BLaER1 treated with 17β-estradiol and CSF1 and Interleukin-3, amounts not matched to agents 10 nM and 100 nM (cell line): ENCODE results near the gene CBR1.
A peak's percentile ranks its signal among the peaks of the same experiment; 100 is the strongest.

ENCODE experiments used
- H3K27ac ChIP-seq, 11 experiments: shearing (Covaris generic); formaldehyde crosslinking; 2 replicates each; pipeline ENCODE4 v1.8.1; 2022
- H3K27me3 ChIP-seq, 11 experiments: shearing (Covaris generic); formaldehyde crosslinking; 2 replicates each; pipeline ENCODE4 v1.8.1; 2022
- H3K36me3 ChIP-seq, 11 experiments: shearing (Covaris generic); formaldehyde crosslinking; 2 replicates each; pipeline ENCODE4 v1.8.1; 2022
- H3K4me1 ChIP-seq, 10 experiments: shearing (Covaris generic); formaldehyde crosslinking; 2 replicates each; pipeline ENCODE4 v1.8.1; 2022
- H3K4me2 ChIP-seq, 11 experiments: shearing (Covaris generic); formaldehyde crosslinking; 2 replicates each; pipeline ENCODE4 v1.8.1; 2022
- H3K4me3 ChIP-seq, 10 experiments: shearing (Covaris generic); formaldehyde crosslinking; 2 replicates each; pipeline ENCODE4 v1.8.1; 2022
- H3K9ac ChIP-seq, 11 experiments: shearing (Covaris generic); formaldehyde crosslinking; 2 replicates each; pipeline ENCODE4 v1.8.1; 2022
- H3K9me3 ChIP-seq, 11 experiments: shearing (Covaris generic); formaldehyde crosslinking; replicated peaks in 1 of 11; 2 replicates each; pipeline ENCODE4 v1.8.1; 2022
- H4K20me1 ChIP-seq, 11 experiments: shearing (Covaris generic); formaldehyde crosslinking; 2 replicates each; pipeline ENCODE4 v1.8.1; 2022
- Cebpa-rat ChIP-seq, 11 experiments: shearing (Covaris generic); IDR thresholded peaks; 2 replicates each; pipeline ENCODE4 v1.8.1; 2022

The CBR1 gene

DNA sequence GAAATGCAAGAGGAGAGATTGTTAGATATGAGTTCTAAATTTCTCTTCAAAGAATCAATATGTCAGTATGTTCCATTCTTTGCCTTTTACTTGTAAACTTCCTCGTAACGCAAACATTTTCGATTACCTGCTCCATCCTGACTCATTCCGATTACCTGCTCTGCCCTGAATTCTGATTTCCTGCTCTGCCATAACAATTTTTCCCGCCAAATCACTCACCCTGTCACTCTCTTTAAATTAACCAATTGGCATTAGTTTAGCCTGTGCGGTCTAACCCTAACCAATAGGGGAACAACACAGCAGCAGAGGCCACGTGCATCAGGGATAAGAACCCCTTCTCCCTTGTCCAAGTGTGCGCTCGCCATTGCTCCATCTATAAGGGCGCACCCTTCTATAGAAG is 40.0 kb downstream of the CBR1 start:
- Histone ChIP-seq H3K4me3 (no peak overlapping the region), H3K9me3 (0 out of 22 replicates have a peak, but pooled peaks cover 0 to 3% (median 0%) of the 10 kb centered on the region in 11 experiments), H4K20me1 (no peaks in the 10 kb centered on the region), H3K27ac (no peak overlapping the region), H3K9ac (no peak overlapping the region), H3K4me2 (no peak overlapping the region), H3K4me1 (peaks cover 14 to 19% (median 17%) of the 10 kb centered on the region in 10 experiments), H3K36me3 (no peaks in the 10 kb centered on the region), H3K27me3 (no peaks in the 10 kb centered on the region; a peak in 1 of 22 replicates)
- TF ChIP-seq Cebpa-rat (IDR thresholded peaks at IDR 0.05): no peak

DNA sequence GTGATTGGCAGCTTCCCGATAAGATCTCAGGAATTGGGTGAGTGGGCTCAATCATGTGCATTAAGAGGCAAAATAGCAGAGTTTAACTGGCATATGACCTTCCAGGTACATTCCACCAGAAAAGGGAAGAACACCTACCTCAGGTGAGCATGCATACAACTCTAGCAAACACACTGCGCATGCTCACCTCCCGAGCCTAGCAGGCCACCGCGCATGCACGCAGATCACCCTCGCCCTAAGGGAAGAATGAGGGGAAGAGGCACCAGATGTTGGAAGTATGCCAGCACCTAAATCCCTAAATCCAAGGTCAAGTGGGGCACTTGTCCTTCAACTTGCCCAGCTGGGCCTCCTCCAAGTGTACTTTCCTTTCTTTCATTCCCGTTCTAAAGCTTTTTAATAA is 41.4 kb downstream of the CBR1 start:
- no peak overlapping the region for H3K27ac ChIP-seq
- H3K36me3 ChIP-seq: no peaks in the 10 kb centered on the region
- no peak for TF ChIP-seq Cebpa-rat (IDR thresholded peaks at IDR 0.05)
- 0 out of 22 replicates have a peak, but pooled peaks cover 0 to 3% (median 0%) of the 10 kb centered on the region in 11 experiments for H3K9me3 ChIP-seq
- peaks cover 14 to 27% (median 21%) of the 10 kb centered on the region in 10 experiments for H3K4me1 ChIP-seq
- no peak overlapping the region for H3K4me2 ChIP-seq
- no peaks in the 10 kb centered on the region for H4K20me1 ChIP-seq
- no peak overlapping the region for H3K9ac ChIP-seq
- H3K4me3 ChIP-seq: no peak overlapping the region
- no peaks in the 10 kb centered on the region for H3K27me3 ChIP-seq

DNA sequence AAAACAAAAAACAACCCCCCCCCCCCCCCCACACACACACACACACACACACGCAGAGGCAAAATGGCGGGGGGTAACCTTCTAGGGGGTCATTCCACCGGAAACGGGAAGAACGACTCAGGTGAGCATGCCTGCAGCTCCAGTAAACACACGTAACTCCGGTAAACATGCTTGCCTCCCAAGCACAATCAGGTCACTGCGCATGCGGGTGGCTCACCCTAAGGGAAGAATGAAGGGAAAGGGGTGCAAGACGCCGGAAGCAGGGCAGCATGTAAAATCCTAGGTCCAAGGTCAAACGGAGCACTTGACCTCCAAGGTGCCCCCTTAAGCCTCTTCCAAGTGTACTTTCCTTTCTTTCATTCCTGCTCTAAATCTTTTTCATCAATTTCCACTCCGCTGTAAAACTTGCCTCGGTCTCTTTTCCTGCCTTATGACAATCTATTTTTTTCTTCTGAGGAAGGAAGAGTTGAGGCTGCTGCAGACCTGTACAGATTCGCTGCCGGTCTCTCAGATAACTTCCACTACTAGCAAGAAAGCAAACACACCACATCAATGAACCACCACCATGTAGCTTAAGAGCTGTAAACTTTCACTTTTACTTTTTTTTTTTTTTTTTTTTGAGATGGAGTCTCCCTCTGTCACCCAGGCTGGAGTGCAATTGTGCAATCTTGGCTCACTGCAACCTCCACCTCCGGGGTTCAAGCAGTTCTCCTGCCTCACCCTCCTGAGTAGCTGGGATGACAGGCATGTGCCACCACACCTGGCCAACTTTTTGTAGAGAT is 44.0 kb downstream of the CBR1 start:
- Histone ChIP-seq H3K36me3 (no peaks in the 10 kb centered on the region), H3K4me2 (peak overlapping the region; percentile 46 to 72 (median 57)), H3K27me3 (no peaks in the 10 kb centered on the region), H3K4me1 (peaks cover 15 to 27% (median 21%) of the 10 kb centered on the region in 10 experiments), H3K9ac (0 out of 22 replicates have a peak overlapping the region, but pooled peaks of 1 of the 11 experiments have one; percentile 7), H3K4me3 (no peak overlapping the region), H3K9me3 (peaks cover 4 to 16% (median 9%) of the 10 kb centered on the region in 11 experiments; a peak in 12 of 22 replicates), H4K20me1 (no peaks in the 10 kb centered on the region), H3K27ac (no peak overlapping the region; a peak in 1 of 22 replicates)
- TF ChIP-seq Cebpa-rat (IDR thresholded peaks at IDR 0.05): peak in 3 of 11 experiments; percentile 31 to 72 (median 56); a peak in 4 of 22 replicates

DNA sequence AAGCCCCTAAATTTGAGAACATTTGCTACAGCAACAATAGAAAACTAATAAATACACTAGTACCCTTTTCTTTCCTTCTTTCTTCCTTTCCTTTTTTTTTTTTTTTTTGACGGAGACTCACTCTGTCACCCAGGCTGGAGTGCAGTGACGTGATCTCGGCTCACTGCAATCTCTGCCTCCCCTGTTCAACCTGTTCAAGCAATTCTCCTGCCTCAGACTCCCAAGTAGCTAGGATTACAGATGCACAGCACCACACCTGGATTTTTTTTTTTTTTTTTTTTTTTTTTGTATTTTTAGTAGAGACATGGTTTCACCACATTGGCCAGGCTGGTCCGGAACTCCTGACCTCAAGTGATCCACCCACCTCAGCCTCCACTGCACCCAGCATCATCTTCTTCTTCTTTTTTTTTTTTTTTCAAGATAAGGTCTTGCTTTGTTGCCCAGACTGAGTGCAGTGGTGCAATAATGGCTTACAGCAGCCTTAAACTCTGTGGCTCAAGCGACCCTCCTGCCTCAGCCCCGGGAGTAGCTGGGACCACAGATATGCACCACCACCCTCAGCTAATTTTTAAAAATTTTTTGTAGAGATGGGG is 45.4 kb downstream of the CBR1 start:
- Histone ChIP-seq H3K36me3 (no peaks in the 10 kb centered on the region), H3K4me3 (no peak overlapping the region), H3K9me3 (peaks cover 4 to 16% (median 8%) of the 10 kb centered on the region in 11 experiments; a peak in 12 of 22 replicates), H3K27me3 (no peaks in the 10 kb centered on the region), H3K27ac (no peak overlapping the region), H3K4me2 (0 out of 22 replicates have a peak overlapping the region, but pooled peaks of 1 of the 11 experiments have one; percentile 25), H4K20me1 (no peaks in the 10 kb centered on the region), H3K9ac (no peak overlapping the region), H3K4me1 (peaks cover 19 to 31% (median 23%) of the 10 kb centered on the region in 10 experiments)
- TF ChIP-seq Cebpa-rat (IDR thresholded peaks at IDR 0.05): 0 out of 22 replicates have a peak, but pooled peaks of 1 of the 11 experiments have one; percentile 21

DNA sequence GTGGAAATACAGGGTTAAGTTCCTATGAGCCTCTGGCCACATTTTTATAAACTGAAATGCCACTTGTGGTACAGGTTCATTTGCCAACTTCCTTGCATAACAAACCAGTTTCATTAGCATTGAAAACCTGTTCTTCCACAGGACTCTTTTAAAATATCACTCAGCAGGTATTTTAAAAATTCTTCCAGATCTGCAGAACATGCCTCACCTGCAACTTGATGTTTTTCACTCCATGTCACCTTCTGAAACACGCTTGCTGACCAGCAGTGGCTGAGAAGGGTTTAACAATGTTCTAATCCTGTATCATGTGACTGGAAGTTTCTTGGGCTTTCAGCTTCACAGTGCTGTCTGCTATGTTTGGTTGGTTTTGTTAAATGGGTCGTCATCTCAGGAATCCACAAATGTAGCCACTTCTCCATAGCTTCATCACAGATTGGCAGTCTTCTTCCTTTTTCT is 47.5 kb downstream of the CBR1 start:
- Histone ChIP-seq H3K36me3 (no peaks in the 10 kb centered on the region), H4K20me1 (no peaks in the 10 kb centered on the region), H3K4me3 (no peak overlapping the region), H3K4me2 (peak overlapping the region in 2 of 11 experiments; percentile 12 to 29; a peak in 1 of 22 replicates), H3K27me3 (no peaks in the 10 kb centered on the region), H3K9me3 (peaks cover 4 to 16% (median 8%) of the 10 kb centered on the region in 11 experiments; a peak in 12 of 22 replicates), H3K9ac (no peak overlapping the region), H3K27ac (no peak overlapping the region), H3K4me1 (peaks cover 24 to 37% (median 28%) of the 10 kb centered on the region in 10 experiments)
- TF ChIP-seq Cebpa-rat (IDR thresholded peaks at IDR 0.05): no peak

DNA sequence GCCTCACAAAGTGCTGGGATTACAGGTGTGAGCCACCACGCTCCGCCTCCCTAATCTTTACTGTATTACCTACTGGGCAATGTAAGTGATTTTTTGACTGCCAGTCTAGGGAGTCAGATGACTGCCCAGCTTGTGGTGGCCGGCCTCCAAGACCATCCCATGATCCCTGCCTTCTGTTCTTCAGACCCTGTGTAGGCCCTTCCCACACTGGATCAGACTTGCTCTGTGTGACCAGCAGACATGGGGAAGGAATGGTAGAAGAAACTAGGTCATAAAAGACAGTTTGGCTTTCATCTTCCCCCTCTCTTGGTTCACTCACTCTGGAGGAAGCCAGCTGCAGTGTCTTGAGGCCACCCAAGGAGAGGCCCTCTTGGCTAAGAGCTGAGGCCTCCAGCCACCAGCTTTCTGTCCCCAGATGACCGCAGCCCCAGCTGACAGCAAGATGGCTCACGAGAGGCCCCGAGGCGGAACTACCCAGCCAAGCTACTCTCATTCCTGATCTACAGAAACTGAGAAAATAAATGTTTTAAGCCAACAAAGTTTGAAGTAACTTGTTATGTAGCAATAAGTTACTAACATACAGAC is 50.6 kb downstream of the CBR1 start:
- Histone ChIP-seq H4K20me1 (no peaks in the 10 kb centered on the region), H3K4me1 (peaks cover 6 to 23% (median 10%) of the 10 kb centered on the region in 10 experiments; a peak in 16 of 20 replicates), H3K27ac (peak overlapping the region in 3 of 11 experiments; percentile 2 to 70 (median 34); a peak in 4 of 22 replicates), H3K9me3 (peaks cover 4 to 16% (median 8%) of the 10 kb centered on the region in 11 experiments; a peak in 12 of 22 replicates), H3K9ac (peak overlapping the region in 2 of 11 experiments; percentile 20 to 31; a peak in 2 of 22 replicates), H3K27me3 (no peaks in the 10 kb centered on the region), H3K4me2 (peak overlapping the region in 9 of 11 experiments; percentile 9 to 48 (median 37); a peak in 16 of 22 replicates), H3K36me3 (no peaks in the 10 kb centered on the region), H3K4me3 (no peak overlapping the region)
- TF ChIP-seq Cebpa-rat (IDR thresholded peaks at IDR 0.05): no peak
